Uterus (tissue), 2 donors: ENCODE measurements around the gene HCN1.

ENCODE experiments used
- POLR2A ChIP-seq, 2 donors: fragments of 450-650 bp; IDR thresholded peaks; one replicate each; pipeline ENCODE4 v1.6.1; 2016; ENCODE audit warnings: antibody characterized with exemption in 2 of 2, mild to moderate bottlenecking in 1 of 2, moderate library complexity in 1 of 2
- TF ChIP-seq, protein P1 (sequence below), 4 experiments: fragments of 200-600 bp in 2 of 4; fragments of 450-650 bp in 2 of 4; sonication (generic) in 2 of 4; IDR thresholded peaks; one replicate each; pipeline ENCODE4 v1.5.1; 2016 to 2019; ENCODE audit warnings: antibody characterized with exemption in 4 of 4, mild to moderate bottlenecking in 2 of 4, moderate library complexity in 1 of 4

DNA sequence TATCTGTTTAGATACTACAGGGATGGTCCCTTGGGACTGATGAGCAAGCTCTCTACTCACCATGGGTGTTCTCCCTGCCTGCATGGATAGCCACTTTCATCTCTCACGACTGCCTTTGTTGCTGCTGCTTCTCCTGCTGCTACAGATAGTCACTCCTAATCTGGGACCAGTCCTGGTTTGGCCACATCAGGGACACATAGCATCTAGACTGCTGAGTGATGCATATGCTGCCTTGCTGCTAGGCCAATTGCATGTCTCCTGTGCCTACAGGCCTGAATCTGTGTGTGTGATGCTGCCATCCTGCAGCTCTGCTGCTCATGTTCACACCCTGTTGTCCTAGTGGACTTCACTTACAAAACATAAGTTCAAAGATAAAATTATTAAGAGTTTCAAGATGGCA lies 297.1 kb downstream of the HCN1 start:
- TF ChIP-seq, protein P1, sequence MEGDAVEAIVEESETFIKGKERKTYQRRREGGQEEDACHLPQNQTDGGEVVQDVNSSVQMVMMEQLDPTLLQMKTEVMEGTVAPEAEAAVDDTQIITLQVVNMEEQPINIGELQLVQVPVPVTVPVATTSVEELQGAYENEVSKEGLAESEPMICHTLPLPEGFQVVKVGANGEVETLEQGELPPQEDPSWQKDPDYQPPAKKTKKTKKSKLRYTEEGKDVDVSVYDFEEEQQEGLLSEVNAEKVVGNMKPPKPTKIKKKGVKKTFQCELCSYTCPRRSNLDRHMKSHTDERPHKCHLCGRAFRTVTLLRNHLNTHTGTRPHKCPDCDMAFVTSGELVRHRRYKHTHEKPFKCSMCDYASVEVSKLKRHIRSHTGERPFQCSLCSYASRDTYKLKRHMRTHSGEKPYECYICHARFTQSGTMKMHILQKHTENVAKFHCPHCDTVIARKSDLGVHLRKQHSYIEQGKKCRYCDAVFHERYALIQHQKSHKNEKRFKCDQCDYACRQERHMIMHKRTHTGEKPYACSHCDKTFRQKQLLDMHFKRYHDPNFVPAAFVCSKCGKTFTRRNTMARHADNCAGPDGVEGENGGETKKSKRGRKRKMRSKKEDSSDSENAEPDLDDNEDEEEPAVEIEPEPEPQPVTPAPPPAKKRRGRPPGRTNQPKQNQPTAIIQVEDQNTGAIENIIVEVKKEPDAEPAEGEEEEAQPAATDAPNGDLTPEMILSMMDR (IDR thresholded peaks at IDR 0.05): no peak
- no peak for TF ChIP-seq POLR2A (IDR thresholded peaks at IDR 0.05)
